HG03571 (cell line): ENCODE data around the gene CACNA1C.

Experiments used
- ATAC-seq: cut with Tn5 transposase; IDR thresholded peaks from one replicate; pipeline ENCODE4 v1.9.1; 2021; ENCODE audit not compliant: unreplicated experiment

The CACNA1C gene

DNA sequence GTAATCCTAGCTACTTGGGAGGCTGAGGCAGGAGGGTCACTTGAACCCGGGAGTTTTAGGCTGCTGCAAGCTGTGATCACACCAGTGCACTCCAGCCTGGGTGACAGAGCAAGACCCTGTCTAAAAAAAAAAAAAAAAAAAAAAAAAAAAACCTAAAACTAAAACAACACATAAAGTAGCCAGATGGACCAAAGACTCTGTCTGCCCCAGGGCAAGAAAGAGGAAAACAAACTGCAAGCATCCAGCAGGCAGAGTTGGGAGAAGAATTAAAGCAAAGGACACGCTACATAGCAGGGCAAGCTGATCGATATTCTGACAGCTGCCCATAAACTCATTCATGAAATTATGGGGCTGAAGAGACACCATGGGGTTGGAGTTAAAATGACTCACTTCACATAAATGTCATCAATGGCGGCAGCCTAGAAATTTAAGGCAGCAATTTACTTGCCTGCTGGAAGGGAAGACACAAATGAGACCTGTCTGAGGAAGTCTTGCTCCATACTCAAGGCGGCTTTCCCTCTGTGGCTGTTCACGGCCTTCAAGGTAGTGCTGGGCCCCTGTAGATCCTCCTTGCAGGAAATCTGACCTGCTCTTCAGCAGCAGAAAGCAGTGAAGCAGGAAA, 482.9 kb downstream of the CACNA1C start:
- ATAC-seq, result no peak

DNA sequence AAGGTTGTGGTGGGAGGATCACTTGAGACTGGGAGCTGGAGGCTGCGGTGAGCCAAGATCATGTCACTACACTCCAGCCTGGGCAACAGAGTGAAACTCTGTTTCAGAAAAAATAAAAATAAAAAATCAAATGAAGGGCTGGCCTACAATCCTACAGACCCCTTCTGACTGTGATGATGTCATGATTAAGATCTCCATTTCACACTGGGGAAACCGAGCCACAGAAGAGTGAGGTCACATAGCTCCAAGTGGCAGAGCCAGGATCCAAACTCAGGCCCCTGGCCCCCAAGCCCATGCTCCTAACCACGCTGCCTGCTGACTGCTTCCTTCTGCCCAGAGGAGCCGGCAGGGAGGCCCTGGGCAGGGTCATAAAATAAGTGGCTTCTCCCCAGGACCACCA, 483.9 kb downstream of the CACNA1C start:
- no peak for ATAC-seq

DNA sequence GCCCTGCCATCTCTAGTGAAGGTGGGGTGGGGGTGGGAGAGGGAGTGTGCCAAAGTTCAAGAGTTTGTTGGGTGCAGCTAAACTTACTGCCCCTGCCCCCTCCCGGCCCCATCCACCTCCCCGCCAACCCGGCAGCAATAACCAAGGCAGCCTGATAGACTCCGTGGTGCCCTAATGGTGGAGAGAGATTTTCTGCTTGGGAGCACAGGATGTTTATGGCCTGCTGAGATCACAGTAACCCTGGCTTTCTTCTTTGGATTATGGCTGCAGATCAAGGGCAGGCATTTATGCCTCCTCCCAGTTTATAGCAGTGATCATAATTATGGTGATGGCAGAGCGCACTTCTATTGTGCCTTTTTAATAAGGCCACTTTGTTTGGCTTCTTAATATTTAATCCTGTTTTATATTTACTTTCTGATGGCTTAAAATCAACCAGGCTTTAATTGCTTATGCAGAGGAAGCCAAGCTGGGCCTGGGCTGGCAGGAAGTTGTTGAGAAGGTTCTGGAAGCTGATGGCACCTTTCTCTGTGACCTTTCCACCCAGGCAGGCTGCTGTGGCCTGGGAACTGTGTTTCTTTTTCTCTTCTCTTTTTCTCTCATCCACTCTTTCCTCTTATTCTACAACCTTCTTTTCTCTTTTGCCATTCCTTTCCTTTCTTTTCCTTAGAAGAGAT, 485.2 kb downstream of the CACNA1C start:
- no peak for ATAC-seq

DNA sequence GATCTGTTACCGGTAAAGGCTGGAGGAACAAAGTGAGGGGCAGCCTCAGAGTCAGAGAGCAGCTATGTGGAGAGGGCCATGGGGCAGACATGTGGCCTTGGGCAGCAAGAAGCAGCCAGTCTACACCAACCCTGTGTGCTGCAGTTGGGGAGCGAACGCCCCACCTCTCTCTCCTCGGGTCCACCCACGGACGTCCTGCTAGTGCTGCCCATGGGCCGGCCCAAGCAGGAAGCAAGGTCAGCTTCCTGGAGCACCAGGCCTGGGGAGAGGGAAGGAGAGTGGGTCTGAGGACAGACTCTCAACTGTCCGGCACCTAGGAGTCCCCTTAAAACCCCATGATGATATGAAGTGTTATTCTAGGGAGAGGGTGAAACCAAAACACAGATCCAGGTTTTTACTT, 487.2 kb downstream of the CACNA1C start:
- ATAC-seq, result no peak

DNA sequence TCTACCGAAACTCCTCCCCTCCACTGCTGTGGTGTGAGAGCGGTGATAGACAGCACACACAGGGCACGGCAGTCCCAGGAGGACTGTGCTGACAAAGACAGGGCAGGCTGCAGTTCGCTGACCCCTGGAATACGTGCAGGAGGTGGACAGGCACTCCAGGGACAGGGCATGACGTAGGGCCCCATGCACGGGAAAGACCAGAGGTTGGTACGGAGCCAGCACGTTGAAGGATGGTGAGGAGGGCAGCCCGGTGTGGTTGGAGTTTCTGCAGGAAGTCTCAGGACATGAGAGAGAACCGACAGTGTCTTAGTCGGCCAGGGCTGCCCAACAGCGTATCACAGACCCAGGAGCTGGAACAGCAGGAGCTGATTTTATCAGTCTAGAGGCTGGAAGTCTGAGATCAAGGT, 487.8 kb downstream of the CACNA1C start:
- no peak for ATAC-seq

DNA sequence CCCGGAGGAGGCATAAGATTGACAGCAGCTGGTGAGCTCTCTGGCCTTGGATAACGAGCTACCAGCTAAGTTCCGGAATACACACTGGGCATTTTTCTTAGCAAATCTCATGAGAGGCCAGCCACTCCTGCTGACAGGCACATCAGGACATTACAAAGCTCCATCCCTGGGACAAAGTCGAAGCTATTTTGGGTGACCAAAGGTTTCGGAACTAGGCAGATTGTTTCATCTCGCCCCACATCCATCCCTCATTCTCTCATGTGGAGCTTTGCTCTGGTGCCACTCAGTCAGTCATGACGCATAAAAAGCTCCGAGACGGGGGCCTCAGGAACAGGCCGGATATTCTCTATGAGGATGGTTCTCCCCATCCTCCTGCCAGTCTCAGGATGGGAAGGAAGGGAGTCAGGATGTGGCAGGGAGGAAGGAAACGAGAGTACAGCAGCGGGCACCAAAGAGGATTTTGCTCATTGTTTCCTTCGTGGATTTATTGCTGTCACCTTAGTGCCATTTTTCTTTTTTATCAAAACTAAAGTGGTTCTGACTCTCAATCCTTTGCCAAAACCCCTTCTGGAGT, 488.9 kb downstream of the CACNA1C start:
- no peak for ATAC-seq

DNA sequence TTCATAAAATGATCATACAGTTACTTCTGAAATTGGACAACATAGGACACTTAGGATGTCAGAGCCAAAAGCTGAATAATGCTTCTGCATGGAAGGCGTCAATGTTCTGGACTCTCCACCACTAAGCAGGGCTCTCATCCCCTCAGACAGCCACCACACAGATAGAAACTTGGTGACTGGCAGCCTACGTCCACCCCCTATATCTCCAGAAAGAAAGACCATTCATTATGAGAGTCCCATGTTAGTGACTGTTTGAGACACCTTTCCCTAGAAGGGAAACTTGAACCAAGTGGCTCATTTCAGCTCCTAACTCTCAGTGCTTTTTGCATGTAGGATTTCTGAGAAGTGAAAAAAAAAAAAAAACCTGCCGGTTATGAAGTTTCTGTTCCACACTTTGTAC, 491.0 kb downstream of the CACNA1C start:
- no peak for ATAC-seq

DNA sequence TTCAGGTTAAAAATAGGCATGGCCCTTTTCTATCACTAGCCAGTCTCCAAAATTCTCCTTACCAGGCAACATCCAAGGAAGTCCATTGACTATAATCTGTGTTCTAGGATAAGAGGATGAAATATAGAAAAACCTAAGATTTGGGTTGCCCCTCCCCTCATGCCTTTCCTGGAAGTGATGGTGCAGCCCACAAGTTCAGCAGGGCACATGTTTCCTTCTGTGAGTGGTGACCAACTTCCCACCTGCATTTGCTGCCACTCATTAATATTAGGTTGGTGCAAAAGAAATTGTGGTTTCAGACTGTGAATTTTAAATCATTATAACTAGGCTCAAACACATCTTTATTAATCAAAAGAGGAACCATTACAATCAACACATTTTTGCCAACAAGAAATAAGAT, 491.4 kb downstream of the CACNA1C start:
- ATAC-seq, result no peak

DNA sequence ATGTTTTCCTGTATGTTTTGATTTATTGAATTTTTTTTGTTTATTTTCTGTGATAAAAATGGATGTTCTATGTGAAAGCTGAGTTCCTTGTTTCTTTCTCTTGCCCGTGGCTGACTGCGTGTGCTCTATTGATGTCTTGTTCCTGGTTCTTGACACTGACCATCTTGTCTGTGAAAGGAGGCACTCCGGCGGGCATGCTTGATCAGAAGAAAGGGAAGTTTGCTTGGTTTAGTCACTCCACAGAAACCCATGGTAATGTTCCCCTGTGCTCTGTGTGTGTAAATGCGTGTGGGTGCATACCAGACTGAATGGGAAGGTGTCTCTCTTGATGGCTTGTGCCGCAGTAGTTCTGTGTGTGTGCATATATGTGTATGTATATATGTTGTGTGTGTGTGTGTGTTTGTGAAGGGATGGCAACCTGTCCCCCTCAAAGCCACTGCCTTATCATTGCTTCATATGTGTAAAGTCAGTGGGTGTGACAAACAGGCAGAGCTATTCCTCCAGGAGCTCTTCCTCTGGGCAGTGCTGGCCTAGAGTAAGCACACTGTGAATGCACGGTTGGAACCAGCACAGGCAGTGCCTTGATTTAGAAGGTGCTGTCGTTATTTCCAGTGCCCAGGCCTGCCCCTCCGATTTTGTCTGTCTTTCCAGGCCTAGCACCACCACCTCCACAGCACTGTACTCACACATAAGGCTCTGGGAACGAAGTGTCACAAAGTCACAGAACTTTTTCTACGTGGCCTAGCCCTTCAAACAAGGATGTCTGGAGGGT, 494.7 kb downstream of the CACNA1C start:
- ATAC-seq, result no peak

DNA sequence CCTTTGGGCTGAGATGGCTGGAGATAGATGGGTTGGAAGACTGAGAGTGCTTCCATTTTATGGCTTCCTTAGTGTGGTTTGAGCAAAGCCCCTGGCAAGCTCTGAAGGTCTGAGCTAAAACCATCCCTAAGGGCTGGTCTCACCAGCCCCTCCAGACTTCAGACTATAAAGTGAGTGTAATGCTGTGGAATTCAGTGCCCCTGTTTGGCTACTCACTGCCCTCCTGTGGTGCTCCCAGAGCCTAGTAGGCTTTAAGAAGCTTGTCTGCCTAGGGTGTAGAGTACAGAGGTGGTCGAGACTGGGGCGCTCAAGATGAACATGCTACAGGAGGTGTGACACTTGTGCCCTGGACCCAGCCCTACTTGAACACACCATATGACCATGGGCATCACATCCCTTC, 495.3 kb downstream of the CACNA1C start:
- no peak for ATAC-seq

DNA sequence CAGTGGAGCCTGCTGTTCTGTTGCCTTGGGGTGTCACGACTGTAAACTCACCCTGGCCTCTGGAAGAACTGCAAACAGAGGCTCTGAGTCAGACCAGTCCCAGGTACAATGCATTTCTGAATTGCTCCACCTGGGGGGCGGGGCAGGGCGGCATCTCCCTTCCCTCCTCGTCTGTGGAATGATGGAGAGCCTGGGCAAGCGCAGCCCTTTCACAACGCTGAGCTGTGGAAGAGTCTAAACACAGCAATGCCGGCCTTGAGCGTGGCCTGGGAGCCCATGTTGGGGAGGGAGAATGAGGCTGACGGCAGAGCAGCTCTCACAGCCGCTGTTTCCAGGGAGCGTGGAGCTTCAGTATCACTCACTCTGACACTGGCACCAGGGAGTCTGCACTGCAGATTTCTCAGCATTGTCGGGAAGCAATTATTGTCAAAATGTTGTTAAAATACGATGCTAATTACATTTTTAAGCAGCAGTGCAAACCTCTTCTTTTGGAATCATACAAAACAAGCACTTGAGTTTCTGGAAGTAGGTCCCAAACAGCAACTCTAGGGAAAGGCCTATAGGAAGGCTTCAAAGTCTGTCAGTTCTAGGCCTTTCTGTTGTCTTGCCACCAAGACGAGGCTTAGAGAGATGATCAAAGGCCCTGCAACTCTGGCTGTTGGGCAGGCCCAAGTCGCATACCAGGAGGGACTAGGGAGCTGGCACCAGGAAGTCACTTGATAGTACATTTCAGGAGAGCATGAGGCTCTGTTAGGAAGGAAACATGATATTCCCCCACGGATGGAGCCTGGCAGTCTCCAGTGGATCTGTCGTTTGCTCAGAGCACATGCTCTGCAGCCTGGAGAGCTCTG, 498.0 kb downstream of the CACNA1C start:
- ATAC-seq, result no peak

DNA sequence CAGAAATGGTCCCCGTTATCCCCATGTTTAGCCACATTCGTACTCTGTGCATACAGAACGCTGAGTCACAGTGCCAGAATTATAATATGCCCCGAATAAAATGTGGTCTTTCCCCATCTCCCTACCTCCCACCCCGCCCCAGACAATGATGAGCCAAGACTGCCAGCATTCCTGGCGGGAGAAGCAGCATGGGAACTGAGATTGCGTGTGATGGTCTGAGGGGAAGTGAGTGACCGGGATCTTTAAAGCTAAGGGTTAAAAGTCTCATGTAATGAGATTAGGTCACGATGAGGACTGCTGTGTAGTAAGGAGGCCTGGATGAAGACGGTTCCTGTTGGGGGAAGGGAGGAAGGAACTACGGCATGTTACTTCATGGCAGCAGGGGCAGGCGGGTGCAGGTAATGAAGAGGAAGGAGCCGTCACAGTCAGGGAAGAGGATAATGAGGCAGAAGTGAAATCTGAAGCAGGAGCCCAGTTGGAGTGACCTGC, 498.7 kb downstream of the CACNA1C start:
- ATAC-seq, result no peak

DNA sequence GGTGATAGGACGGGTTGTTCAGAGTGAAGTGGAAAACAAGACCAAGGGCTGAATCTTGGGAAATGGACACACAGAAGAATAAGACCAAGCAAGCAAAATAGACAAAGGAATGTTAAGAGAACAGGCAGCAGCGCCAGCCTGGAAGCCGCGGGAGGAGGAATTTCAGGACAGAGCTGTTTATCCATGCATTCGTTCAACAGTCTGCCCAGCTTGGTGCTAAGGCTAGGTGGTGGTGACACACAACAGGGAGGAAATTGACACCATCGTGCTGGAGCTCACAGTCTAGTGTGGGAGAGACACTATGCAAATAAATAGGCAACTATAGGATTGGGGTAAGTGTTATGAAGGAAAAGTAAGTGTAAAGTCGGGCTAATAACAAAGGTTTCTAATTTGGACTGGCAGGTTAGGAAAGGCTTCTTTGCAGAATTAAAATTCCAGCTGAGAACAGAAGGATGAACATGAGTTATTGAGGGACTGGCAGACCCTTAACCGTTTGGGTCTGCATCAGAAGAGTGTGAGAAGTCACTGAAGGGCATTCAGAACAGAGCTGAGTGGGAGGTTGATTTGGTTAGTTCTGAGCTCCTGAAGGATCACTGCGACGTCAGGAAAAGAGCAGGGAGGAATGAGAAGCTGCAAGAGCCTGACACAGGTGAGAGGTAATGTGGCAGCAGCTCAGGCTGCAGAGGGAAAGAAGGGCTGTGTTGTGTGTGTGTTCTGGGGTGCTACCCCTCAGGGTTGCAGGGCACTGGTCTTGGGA, 499.4 kb downstream of the CACNA1C start:
- no peak for ATAC-seq

DNA sequence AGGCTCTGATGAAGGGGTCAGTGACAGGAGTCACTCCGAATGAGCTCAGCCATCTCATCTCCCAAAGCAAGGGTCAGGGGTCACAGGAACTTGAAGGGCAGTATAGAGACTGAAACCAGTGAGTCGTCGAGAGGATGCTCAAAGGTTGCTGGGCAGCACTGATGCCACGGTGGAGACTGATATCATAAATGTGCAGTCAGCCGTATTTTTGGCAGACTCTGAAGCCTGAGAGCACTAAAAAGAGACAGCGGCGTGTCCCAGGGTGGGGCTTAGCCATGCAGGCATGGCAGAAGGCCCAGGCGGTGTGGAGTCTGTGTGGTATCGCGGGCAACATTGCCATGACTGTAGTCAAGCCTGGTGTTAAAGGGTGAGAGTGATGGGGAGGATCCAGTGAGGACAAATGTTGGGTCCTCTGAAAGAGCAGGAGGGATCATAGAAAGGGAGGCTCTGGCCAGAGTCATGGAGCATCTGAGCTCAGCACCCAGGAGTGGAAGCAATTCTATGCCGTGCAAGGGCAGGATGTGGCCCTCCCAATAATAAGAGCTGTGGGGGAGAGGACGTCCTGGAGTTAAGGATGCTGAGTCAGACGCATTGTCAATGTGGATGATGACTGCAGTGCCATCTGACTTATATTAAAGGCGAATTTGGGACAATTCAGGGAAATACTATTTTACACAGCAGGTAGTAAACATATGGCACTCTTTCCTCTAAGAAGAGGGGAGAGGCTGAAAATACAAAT, 500.8 kb downstream of the CACNA1C start:
- no peak for ATAC-seq

DNA sequence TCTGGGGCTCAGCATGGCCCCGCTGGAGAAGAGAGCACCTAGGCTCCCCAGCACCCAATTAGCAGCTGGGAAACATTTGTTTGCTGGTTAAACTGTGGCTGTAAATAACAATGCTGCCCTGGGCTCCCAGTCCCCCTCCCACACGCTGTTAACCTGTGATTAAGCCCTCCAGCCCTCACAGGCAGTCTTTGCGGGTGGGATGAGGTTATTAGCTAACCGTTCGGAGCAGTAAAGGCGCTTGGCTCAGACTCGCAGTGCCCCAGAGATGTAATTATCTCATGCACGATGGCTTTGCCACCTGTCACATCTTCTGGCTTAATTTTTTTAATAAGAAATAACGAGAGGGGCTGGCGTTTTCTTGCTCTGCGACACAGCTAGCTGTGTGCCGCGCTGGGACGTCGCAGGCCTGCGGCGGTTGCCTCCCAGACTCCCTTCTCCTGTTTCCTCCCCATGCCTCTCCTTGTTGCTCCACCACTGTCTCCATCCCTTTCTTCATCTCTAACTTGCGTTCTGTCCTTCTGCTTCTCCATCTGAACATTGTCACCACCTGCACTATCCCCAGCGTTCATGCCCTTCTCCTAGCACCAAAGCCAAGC, 502.8 kb downstream of the CACNA1C start:
- no peak for ATAC-seq

DNA sequence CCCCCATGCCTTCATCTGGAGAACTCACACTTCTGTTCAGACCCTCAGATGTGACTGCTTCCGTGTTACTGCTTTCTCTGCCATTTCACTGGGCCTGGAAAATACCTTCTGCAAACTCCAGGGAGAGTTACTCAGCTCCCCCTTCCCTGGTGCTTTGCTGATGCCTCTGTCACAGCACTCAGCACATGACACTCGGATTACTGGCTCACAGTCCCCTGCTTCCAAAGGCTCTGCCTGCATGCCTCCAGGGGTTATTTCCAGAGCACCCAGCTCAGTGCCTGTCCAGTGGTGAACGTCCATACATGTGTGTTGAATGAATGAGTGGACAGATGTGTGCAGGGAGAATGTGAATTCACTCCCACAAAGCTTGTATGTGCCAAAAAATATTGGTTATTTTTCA, 504.8 kb downstream of the CACNA1C start:
- ATAC-seq, result no peak

DNA sequence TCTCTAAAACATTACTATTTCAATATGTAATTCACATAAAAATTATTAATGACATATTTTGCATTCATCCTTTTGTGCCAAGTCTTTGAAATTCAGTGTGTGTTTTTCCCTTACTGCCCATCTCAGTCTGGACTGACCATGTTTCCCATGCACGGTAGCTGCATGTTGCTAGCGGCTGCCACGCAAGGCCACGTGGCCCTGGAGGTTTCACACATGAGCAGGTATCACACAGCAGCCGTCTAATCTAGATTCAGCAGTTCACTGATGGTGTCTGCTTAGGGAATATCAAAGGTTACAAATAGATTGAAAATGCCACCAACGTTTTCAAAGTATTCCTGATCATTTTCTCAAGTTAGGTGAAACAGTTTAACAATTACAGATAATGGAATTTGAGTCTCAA, 507.1 kb downstream of the CACNA1C start:
- ATAC-seq, result no peak

DNA sequence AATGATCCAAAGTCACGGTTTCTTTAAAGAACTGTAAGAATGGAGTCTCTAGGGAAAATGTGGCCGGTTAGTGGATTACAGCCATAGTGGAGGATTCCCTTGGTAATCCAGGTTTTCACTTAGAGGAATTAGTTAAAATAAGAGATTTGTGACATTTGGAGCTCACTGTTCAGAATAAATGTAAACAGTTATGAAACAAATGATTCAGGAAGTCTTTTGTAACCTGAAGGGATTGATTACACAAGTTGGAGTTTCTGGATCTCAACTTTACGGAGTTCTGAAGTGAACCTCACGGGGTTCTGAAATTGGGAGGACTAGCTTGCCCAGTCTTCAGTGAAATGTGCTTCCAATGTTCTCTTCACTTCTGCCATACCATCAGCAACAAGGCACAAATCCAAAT, 507.6 kb downstream of the CACNA1C start:
- ATAC-seq, result no peak

DNA sequence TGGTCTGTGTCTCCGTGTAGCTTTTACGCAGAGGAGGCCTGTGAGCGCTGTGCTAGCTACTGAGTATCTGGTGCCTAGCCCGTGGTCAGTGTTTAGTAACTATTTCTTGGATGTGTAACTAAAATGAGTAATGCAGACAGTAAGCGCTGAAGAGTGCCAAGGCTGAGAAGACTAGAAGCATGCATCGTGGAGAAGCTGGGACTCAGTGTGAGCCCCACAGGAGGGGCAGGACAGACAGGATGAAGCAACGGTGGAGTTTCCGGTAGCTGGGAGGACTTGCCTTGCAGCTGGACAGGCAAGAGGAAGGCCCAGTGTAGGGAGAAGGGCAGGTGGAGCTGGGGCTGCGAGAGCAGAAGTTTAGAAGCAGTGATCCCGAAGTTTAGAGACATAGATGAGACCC, 508.6 kb downstream of the CACNA1C start:
- ATAC-seq, result no peak
